CD14-positive monocyte (primary cell): ENCODE measurements around the gene CCDC69. TPM values are rescaled to one million over a fixed set of nuclear protein-coding genes. Genes with fewer than 3 reads are reported as not detected.
A peak's percentile ranks its signal among the peaks of the same experiment; 100 is the strongest.

Experiments used
- DNase-seq, 3 donors: peaks; one replicate each; pipeline ENCODE4 v3.0.0-alpha.2; 2011 to 2022
- H2AFZ ChIP-seq: 2 replicates; pipeline ENCODE4 v1.6.0; 2012; ENCODE audit warnings: mild to moderate bottlenecking, low read depth, low read length, inconsistent platforms; ENCODE audit not compliant: insufficient read depth, poor library complexity, severe bottlenecking
- H3K27ac ChIP-seq, 2 donors: 1 replicate in 1 of 2; 2 replicates in 1 of 2; pipeline ENCODE4 v1.5.1; 2012 to 2013; ENCODE audit warnings: low read length in 2 of 2, control low read depth in 1 of 2, inconsistent platforms in 1 of 2, low read depth in 1 of 2, mild to moderate bottlenecking in 1 of 2
- H3K27me3 ChIP-seq, 2 donors: one replicate each; pipeline versions ENCODE4 v1.6.0 to v1.6.1; 2011 to 2013; ENCODE audit warnings: low read length in 2 of 2; ENCODE audit not compliant: control insufficient read depth in 2 of 2, insufficient read depth in 2 of 2
- H3K36me3 ChIP-seq, 2 donors: replicated peaks in 1 of 2; 1 replicate in 1 of 2; 2 replicates in 1 of 2; pipeline versions ENCODE4 v1.5.1 to v1.6.1; 2012 to 2013; ENCODE audit warnings: low read length in 2 of 2, control low read depth in 1 of 2, inconsistent platforms in 1 of 2, mild to moderate bottlenecking in 1 of 2; ENCODE audit not compliant: insufficient read depth in 2 of 2, control insufficient read depth in 1 of 2
- H3K4me1 ChIP-seq, 2 donors: 1 replicate in 1 of 2; 2 replicates in 1 of 2; pipeline versions ENCODE4 v1.5.1 to v1.6.1; 2012 to 2013; ENCODE audit warnings: low read length in 2 of 2, control low read depth in 1 of 2, inconsistent platforms in 1 of 2, mild to moderate bottlenecking in 1 of 2, moderate library complexity in 1 of 2; ENCODE audit not compliant: insufficient read depth in 2 of 2, control insufficient read depth in 1 of 2
- H3K4me2 ChIP-seq: replicated peaks from 2 replicates; pipeline ENCODE3; 2012; ENCODE audit warnings: low read length, moderate library complexity, mild to moderate bottlenecking; ENCODE audit not compliant: poor library complexity, severe bottlenecking; ENCODE audit errors: extremely low read depth
- H3K4me3 ChIP-seq, 3 experiments: fragments of 200-600 bp in 1 of 3; sonication (generic) in 1 of 3; replicated peaks in 1 of 3; 1 replicate in 2 of 3; 2 replicates in 1 of 3; pipeline ENCODE4 v1.5.1; 2011 to 2013; ENCODE audit warnings: low read length in 3 of 3, mild to moderate bottlenecking in 3 of 3, control low read depth in 2 of 3, low read depth in 2 of 3, inconsistent platforms in 1 of 3, moderate library complexity in 1 of 3
- H3K79me2 ChIP-seq: 2 replicates; pipeline ENCODE4 v1.6.0; 2012; ENCODE audit warnings: mild to moderate bottlenecking, control low read depth, inconsistent platforms, low read length, moderate library complexity; ENCODE audit not compliant: insufficient read depth
- H3K9ac ChIP-seq: 2 replicates; pipeline ENCODE4 v1.6.0; 2017; ENCODE audit warnings: low read length, mild to moderate bottlenecking; ENCODE audit not compliant: insufficient read depth, poor library complexity, severe bottlenecking
- H3K9me3 ChIP-seq, 2 donors: replicated peaks in 1 of 2; 1 replicate in 1 of 2; 2 replicates in 1 of 2; pipeline versions ENCODE4 v1.5.1 to v1.6.1; 2012 to 2013; ENCODE audit warnings: low read length in 2 of 2, control low read depth in 1 of 2; ENCODE audit not compliant: control insufficient read depth in 1 of 2, insufficient read depth in 1 of 2
- H4K20me1 ChIP-seq: 2 replicates; pipeline ENCODE4 v1.6.0; 2012; ENCODE audit warnings: mild to moderate bottlenecking, low read length, control low read depth, moderate library complexity; ENCODE audit not compliant: insufficient read depth
- H3K27ac Mint-ChIP-seq, 7 donors: one replicate each; pipeline ENCODE4 v1.8.0; 2020; ENCODE audit warnings: mild to moderate bottlenecking in 7 of 7, mixed read lengths in 7 of 7, moderate library complexity in 6 of 7, inconsistent platforms in 2 of 7
- H3K27me3 Mint-ChIP-seq, 3 donors: one replicate each; pipeline ENCODE4 v1.8.0; 2021 to 2022; ENCODE audit warnings: low read depth in 3 of 3, mild to moderate bottlenecking in 3 of 3, mixed read lengths in 3 of 3, moderate library complexity in 3 of 3, inconsistent platforms in 1 of 3
- H3K36me3 Mint-ChIP-seq, 2 donors: one replicate each; pipeline ENCODE4 v1.8.0; 2020; ENCODE audit warnings: mixed read lengths in 2 of 2, inconsistent platforms in 1 of 2, mild to moderate bottlenecking in 1 of 2
- H3K4me1 Mint-ChIP-seq: one replicate; pipeline ENCODE4 v1.8.0; 2020; ENCODE audit warnings: mild to moderate bottlenecking, mixed read lengths
- H3K4me3 Mint-ChIP-seq, 2 donors: one replicate each; pipeline ENCODE4 v1.8.0; 2020; ENCODE audit warnings: mild to moderate bottlenecking in 2 of 2, mixed read lengths in 2 of 2, moderate library complexity in 1 of 2
- H3K9me3 Mint-ChIP-seq, 7 donors: one replicate each; pipeline ENCODE4 v1.8.0; 2020 to 2022; ENCODE audit warnings: mixed read lengths in 7 of 7, mild to moderate bottlenecking in 6 of 7, moderate library complexity in 6 of 7, inconsistent platforms in 2 of 7
- CTCF ChIP-seq: fragments of 200-600 bp; IDR thresholded peaks from one replicate; pipeline ENCODE4 v1.8.0; 2022; ENCODE audit warnings: antibody characterized with exemption, mild to moderate bottlenecking
- WGBS: methylation state at CpG from one replicate; pipeline ENCODE4 v1.1.5; 2013; ENCODE audit warnings: missing lambda C conversion rate; ENCODE audit not compliant: insufficient coverage; 5-methylcytosine and 5-hydroxymethylcytosine counted together
- intact Hi-C, 2 donors: fragments of 100-400 bp; cut with micrococcal nuclease; formaldehyde crosslinking; loops; one replicate each; pipeline versions ENCODE4 v1.15.0 to v1.15.1; 2023
- polyA plus RNA-seq, 3 donors: library from polyadenylated mRNA; depleted of rRNA in 1 of 3; unstranded in 2 of 3; stranded (reverse) in 1 of 3; fragments of 300-500 nt in 2 of 3; fragments of >200 nt in 1 of 3; fragmentation: Illumina TruSeq in 2 of 3; gene quantifications; 1 replicate in 2 of 3; 2 replicates in 1 of 3; pipeline ENCODE4 v1.2.3, GENCODE V29; 2012 to 2021

Gene CCDC69
- polyA plus RNA-seq, 3 donors = 68.4 to 176 (median 84.1) TPM

- H3K9me3 ChIP-seq = no peaks in the 10 kb centered on the region
- H3K36me3 ChIP-seq = peaks cover 13 to 22% of the 10 kb centered on the region in 2 donors
- H3K4me3 ChIP-seq = peak overlapping the region in 1 of 3 experiments; percentile 55
- H2AFZ ChIP-seq = no peak overlapping the region
- peak overlapping the region; percentile 66 for H3K9ac ChIP-seq
- peaks cover 0 to 2% (median 0%) of the 10 kb centered on the region in 7 donors for H3K9me3 Mint-ChIP-seq
- peaks cover 30 to 48% of the 10 kb centered on the region in 2 donors for H3K36me3 Mint-ChIP-seq
- H3K4me2 ChIP-seq = peak overlapping the region; percentile 59
- H3K27ac ChIP-seq = peak overlapping the region; percentile 97
- peaks cover 90% of the 10 kb centered on the region for H3K79me2 ChIP-seq
- H3K4me3 Mint-ChIP-seq = peak overlapping the region in 1 of 2 donors; percentile 75
- peak overlapping the region; percentile 98 to 100 (median 99) for H3K27ac Mint-ChIP-seq
- no peaks in the 10 kb centered on the region for H3K27me3 ChIP-seq
- intact Hi-C loops = loop anchor here in 1 of 2 donors (2.0 to 5.0 kb wide), 2 partner anchors 14 to 51 kb away; partner anchors contain the start of gene ANXA6
- WGBS = 50% methylated on average over 1 of the region's 5 CpGs
- no peak for TF ChIP-seq CTCF
- peaks cover 60% of the 10 kb centered on the region for H3K4me1 Mint-ChIP-seq
- H3K27me3 Mint-ChIP-seq = peaks cover 0 to 2% (median 1%) of the 10 kb centered on the region in 3 donors
- H3K4me1 ChIP-seq = peaks cover 61% of the 10 kb centered on the region in 2 donors
- DNase-seq = peak; percentile 44 to 81 (median 63)
- no peaks in the 10 kb centered on the region for H4K20me1 ChIP-seq
Observed at GRCh38 chr5:151208481-151208914, 15.4 kb downstream of the CCDC69 start.

GRCh38 chr5:151205411-151205810 lies 18.5 kb downstream of the CCDC69 start:
- 97% methylated on average over 9 of the region's 10 CpGs for WGBS
- H3K79me2 ChIP-seq = peaks cover 59% of the 10 kb centered on the region
- no peak overlapping the region for H3K9ac ChIP-seq
- H3K27ac Mint-ChIP-seq = peak overlapping the region in 4 of 7 donors; percentile 20 to 90 (median 66)
- H3K4me2 ChIP-seq = no peak overlapping the region
- no peak overlapping the region for H2AFZ ChIP-seq
- no peak overlapping the region for H3K4me3 Mint-ChIP-seq
- no peak for TF ChIP-seq CTCF
- peak overlapping the region in 1 of 2 donors; percentile 28 for H3K27ac ChIP-seq
- peaks cover 34 to 50% of the 10 kb centered on the region in 2 donors for H3K36me3 ChIP-seq
- peaks cover 11% of the 10 kb centered on the region for H4K20me1 ChIP-seq
- no peaks in the 10 kb centered on the region for H3K27me3 ChIP-seq
- no peak for DNase-seq
- intact Hi-C loops = loop anchor here in 1 of 2 donors (5.0 kb wide), 1 partner anchor 48 kb away; the partner anchor contains the start of gene ANXA6
- no peaks in the 10 kb centered on the region for H3K9me3 ChIP-seq
- H3K4me1 Mint-ChIP-seq = peaks cover 42% of the 10 kb centered on the region
- no peak overlapping the region for H3K4me3 ChIP-seq
- peaks cover 0 to 2% (median 0%) of the 10 kb centered on the region in 7 donors for H3K9me3 Mint-ChIP-seq
- H3K4me1 ChIP-seq = peaks cover 40 to 41% of the 10 kb centered on the region in 2 donors
- peaks cover 45 to 64% of the 10 kb centered on the region in 2 donors for H3K36me3 Mint-ChIP-seq
- peaks cover 0 to 3% (median 3%) of the 10 kb centered on the region in 3 donors for H3K27me3 Mint-ChIP-seq
